Stimulated activated CD4-positive, alpha-beta T cell treated with anti-CD3 and anti-CD28 coated beads, Interleukin-2, amount 100 ng/mL, for 24 hours (primary cell): ENCODE measurements around the gene ZNF770.
"Not testable (repeated sequence)": the region's sequence is repeated elsewhere in the genome, so short reads cannot be mapped to it uniquely, and the experiment has no call there.

ENCODE experiments used
- DNase-seq, 2 donors: peaks; one replicate each; pipeline ENCODE4 v3.0.0-alpha.2; 2020

The ZNF770 gene

GRCh38 chr15:34970098-34970643, 17.9 kb downstream of the ZNF770 start:
- not testable (repeated sequence) for DNase-seq

- DNase-seq = peak; percentile 89 to 92
Observed at GRCh38 chr15:34969340-34970097, 18.6 kb downstream of the ZNF770 start, which contains the start of gene AQR. Gene AQR, minus strand, starts transcription at chr15:34969742. Its CDS starts 129 bp downstream, at chr15:34969613.

- DNase-seq = no peak
Observed at GRCh38 chr15:34964277-34964676, 23.8 kb downstream of the ZNF770 start.

- no peak for DNase-seq
Observed at GRCh38 chr15:34953851-34954250, 34.2 kb downstream of the ZNF770 start.

GRCh38 chr15:34952481-34952880, 35.6 kb downstream of the ZNF770 start:
- no peak for DNase-seq

GRCh38 chr15:34951993-34952392, 36.1 kb downstream of the ZNF770 start:
- DNase-seq = no peak

- no peak for DNase-seq
Observed at GRCh38 chr15:34944936-34945335, 43.2 kb downstream of the ZNF770 start.

GRCh38 chr15:34943711-34944110, 44.4 kb downstream of the ZNF770 start:
- no peak for DNase-seq

GRCh38 chr15:34943264-34943663, 44.8 kb downstream of the ZNF770 start:
- DNase-seq = not testable (repeated sequence)

- DNase-seq = no peak
Observed at GRCh38 chr15:34942363-34942762, 45.7 kb downstream of the ZNF770 start.

- no peak for DNase-seq
Observed at GRCh38 chr15:34941831-34942230, 46.3 kb downstream of the ZNF770 start.

- DNase-seq = no peak
Observed at GRCh38 chr15:34941185-34941698, 46.8 kb downstream of the ZNF770 start.

- no peak for DNase-seq
Observed at GRCh38 chr15:34933432-34933975, 54.6 kb downstream of the ZNF770 start.

GRCh38 chr15:34928349-34928748, 59.7 kb downstream of the ZNF770 start:
- DNase-seq = not testable (repeated sequence)
